DOHH2 (cell line): ENCODE data around the gene RUNX1.

Experiments
- CTCF ChIP-seq: fragments of 200-600 bp; sonication (generic); IDR thresholded peaks from one replicate; pipeline ENCODE4 v1.5.1; 2014; ENCODE audit warnings: antibody characterized with exemption, mild to moderate bottlenecking, low read depth, low read length; ENCODE audit not compliant: poor library complexity, severe bottlenecking
- EZH2phosphoT487 ChIP-seq: fragments of 200-600 bp; sonication (generic); IDR thresholded peaks from 2 replicates; pipeline ENCODE4 v1.6.1; 2017; ENCODE audit warnings: borderline replicate concordance, mild to moderate bottlenecking, antibody characterized with exemption, low read length, moderate library complexity, mixed read lengths

- TF ChIP-seq EZH2phosphoT487: no peak
- no peak for TF ChIP-seq CTCF
Measured at GRCh38 chr21:34764715-34765284, 284.3 kb downstream of the RUNX1 start.
